PFSK-1 (cell line): ENCODE measurements around the gene FAF1.

Experiments used
- FOXP2 ChIP-seq: optimal IDR thresholded peaks from 2 replicates; pipeline ENCODE3; 2011; ENCODE audit warnings: borderline replicate concordance, control low read depth, inconsistent platforms; ENCODE audit not compliant: insufficient read depth; ENCODE audit errors: extremely low read length, extremely low read depth
- POLR2AphosphoS5 ChIP-seq: IDR thresholded peaks from 2 replicates; pipeline ENCODE4 v1.6.1; 2012; ENCODE audit warnings: low read depth, mild to moderate bottlenecking, control low read depth, low read length, moderate library complexity
- REST ChIP-seq, 2 experiments: IDR thresholded peaks; 2 replicates each; pipeline versions ENCODE4 v1.6.1 to v1.8.0; 2011 to 2012; ENCODE audit warnings: low read depth in 2 of 2, low read length in 2 of 2, control low read depth in 1 of 2, inconsistent platforms in 1 of 2, mild to moderate bottlenecking in 1 of 2, moderate library complexity in 1 of 2; ENCODE audit not compliant: insufficient read depth in 1 of 2
- SIN3A ChIP-seq: IDR thresholded peaks from 2 replicates; pipeline ENCODE4 v1.6.1; 2012; ENCODE audit warnings: mild to moderate bottlenecking, low read length, moderate library complexity, borderline replicate concordance; ENCODE audit not compliant: insufficient read depth
- TAF1 ChIP-seq: IDR thresholded peaks from 2 replicates; pipeline ENCODE4 v1.6.1; 2012; ENCODE audit warnings: low read length, control low read depth, borderline replicate concordance; ENCODE audit not compliant: insufficient read depth

FAF1 gene

DNA sequence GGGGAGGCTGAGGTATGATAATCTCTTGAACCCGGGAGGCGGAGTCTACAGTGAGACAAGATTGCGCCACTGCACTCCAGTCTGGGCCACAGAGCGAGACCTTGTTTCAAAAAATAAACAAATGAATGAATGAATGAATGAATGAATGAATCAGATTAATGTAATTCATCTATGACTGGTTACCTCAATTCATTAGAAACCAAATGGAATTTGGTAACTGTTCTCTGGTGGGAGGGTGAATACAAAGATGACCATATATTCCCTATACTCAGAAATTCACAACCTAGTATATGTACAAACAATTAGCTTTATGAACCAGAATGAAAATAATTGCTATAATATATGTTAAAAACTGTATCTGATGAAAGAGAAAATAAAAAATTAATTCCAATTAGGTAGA lies 80.9 kb downstream of the FAF1 start:
- TF ChIP-seq REST (IDR thresholded peaks at IDR 0.05; ENCODE audit: insufficient read depth in 1 of 2, low read depth in 2 of 2, low read length in 2 of 2) (no peak), TAF1 (no peak), SIN3A (no peak), POLR2AphosphoS5 (no peak), FOXP2 (no peak)

DNA sequence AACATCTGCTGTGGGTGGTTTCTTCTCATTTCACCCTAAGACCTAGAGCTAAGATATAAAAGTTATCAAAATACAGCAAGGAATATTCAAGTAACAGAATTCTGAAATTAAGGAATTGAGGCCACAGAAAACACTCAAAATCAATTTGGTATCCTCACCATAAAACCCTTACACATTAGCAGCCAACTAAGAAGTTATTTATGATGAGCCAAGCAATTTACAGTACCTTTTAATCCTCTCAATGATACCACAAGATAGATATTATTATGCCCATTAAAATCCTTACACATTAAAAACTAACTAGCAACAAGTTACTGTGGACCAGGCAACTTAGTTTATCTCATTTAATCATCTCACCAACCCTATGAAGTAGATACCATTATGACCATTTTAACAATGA lies 81.6 kb downstream of the FAF1 start:
- no peak for TF ChIP-seq TAF1
- no peak for TF ChIP-seq FOXP2
- TF ChIP-seq POLR2AphosphoS5, result no peak
- TF ChIP-seq SIN3A, result no peak
- TF ChIP-seq REST (IDR thresholded peaks at IDR 0.05; ENCODE audit: insufficient read depth in 1 of 2, low read depth in 2 of 2, low read length in 2 of 2), result no peak

DNA sequence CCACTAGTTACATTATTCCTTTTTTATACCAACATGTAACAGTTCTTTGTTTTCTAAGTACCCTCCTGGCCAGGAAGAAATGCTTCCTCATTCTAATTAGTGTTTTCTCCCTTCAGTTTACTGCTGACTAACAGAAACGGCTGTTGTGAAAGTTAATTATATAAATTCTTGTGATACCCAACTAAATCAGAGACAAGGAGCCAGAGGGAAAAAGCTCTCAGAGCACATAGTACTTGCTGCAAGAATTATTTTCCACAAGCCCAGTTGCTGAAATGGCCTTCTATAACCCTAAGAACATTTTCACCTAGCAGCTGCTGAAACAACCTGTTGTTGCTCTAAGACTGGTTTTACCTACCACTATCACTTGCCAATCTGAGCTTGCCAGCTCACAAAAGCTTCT lies 82.4 kb downstream of the FAF1 start:
- no peak for TF ChIP-seq TAF1
- TF ChIP-seq REST (IDR thresholded peaks at IDR 0.05; ENCODE audit: insufficient read depth in 1 of 2, low read depth in 2 of 2, low read length in 2 of 2), result no peak
- no peak for TF ChIP-seq POLR2AphosphoS5
- TF ChIP-seq FOXP2, result no peak
- TF ChIP-seq SIN3A, result no peak

DNA sequence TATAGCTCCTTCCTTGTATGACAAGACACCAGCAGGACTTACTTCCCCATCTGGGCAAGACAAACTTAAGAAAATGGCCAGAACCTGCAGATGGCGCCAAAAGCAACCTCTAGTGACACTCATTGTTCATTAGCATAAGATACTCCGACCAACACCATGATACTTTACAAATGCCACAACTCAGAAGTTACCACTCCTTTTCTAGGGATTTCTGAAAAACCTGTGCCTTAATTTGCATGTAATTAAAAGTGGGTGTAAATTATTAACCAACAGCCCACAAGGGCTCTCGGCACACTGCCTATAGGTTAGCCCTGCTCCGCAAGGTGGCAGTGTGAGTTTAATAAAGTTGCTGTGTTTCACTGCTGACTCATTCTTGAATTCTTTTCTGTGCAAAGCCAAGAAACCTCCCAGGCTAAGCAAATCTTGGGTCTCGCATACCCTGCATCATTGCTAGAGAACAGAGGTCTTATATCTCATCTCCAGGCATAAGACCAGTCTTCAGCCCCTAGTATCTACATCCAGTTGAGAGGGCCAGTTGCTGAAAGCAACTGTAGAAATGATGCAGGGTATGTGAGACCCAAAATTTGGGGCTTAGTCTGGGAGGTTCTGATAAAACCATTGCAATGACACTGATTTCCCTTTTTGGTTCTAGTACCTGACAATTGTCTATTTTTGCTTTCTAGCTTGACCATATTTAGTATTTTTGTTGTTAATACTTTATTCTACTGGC lies 86.4 kb downstream of the FAF1 start:
- TF ChIP-seq FOXP2 (no peak), REST (IDR thresholded peaks at IDR 0.05; ENCODE audit: insufficient read depth in 1 of 2, low read depth in 2 of 2, low read length in 2 of 2) (no peak), TAF1 (no peak), SIN3A (no peak), POLR2AphosphoS5 (no peak)

DNA sequence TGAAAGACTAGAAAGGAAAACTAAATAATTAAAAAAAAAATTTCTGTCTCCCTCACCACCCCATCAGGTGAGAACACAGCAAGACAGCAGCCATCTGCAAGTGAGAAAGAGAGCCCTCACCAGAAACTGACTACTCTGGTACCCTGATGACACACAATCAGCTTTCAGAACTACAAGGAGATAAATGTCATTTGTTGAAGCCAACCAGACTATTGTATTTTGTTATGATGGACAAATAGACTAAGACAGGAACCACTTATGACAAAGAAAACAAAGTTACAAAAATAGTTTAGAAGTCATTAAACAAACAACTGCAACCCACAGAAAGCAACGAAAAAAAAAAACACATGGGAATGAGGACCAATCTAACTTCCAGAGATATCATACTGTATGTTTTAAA lies 98.3 kb downstream of the FAF1 start:
- TF ChIP-seq POLR2AphosphoS5 (no peak), REST (IDR thresholded peaks at IDR 0.05; ENCODE audit: insufficient read depth in 1 of 2, low read depth in 2 of 2, low read length in 2 of 2) (no peak), SIN3A (no peak), FOXP2 (no peak), TAF1 (no peak)
